HepG2 (cell line): ENCODE measurements around the gene ACOT9. TPM values are rescaled to one million over a fixed set of nuclear protein-coding genes. Genes with fewer than 3 reads are reported as not detected.
A peak's percentile ranks its signal among the peaks of the same experiment; 100 is the strongest.

Experiments
- BRCA1 ChIP-seq: sonication (generic); formaldehyde crosslinking; IDR thresholded peaks from 2 replicates; pipeline ENCODE4 v1.4.0; 2020; ENCODE audit warnings: missing genetic modification reagents
- CBX5 ChIP-seq: sonication (generic); formaldehyde crosslinking; IDR thresholded peaks from 2 replicates; pipeline ENCODE4 v1.4.0; 2020; ENCODE audit warnings: missing genetic modification reagents, borderline replicate concordance
- EED ChIP-seq: sonication (generic); formaldehyde crosslinking; IDR thresholded peaks from 2 replicates; pipeline ENCODE4 v1.5.0; 2020; ENCODE audit warnings: mild to moderate bottlenecking, missing genetic modification reagents
- HMGXB4 ChIP-seq, 2 experiments: sonication (generic) in 1 of 2; formaldehyde crosslinking in 1 of 2; IDR thresholded peaks; 2 replicates each; pipeline versions ENCODE4 v1.4.0 to v1.6.1; 2018 to 2020; ENCODE audit warnings: missing genetic modification reagents in 2 of 2, borderline replicate concordance in 1 of 2, low read depth in 1 of 2, mild to moderate bottlenecking in 1 of 2, missing biosample characterization in 1 of 2
- HNRNPH1 ChIP-seq: fragments of 200-400 bp; formaldehyde crosslinking; optimal IDR thresholded peaks from 2 replicates; pipeline ENCODE3; 2017; ENCODE audit warnings: mild to moderate bottlenecking, low read depth, low read length
- MAFK ChIP-seq, 2 experiments: IDR thresholded peaks in 1 of 2; conservative IDR thresholded peaks in 1 of 2; 2 replicates each; pipeline ENCODE4 v1.6.1; 2011; ENCODE audit warnings: improper control_type of control experiment in 2 of 2, low read length in 2 of 2
- MED1 ChIP-seq: sonication (generic); formaldehyde crosslinking; IDR thresholded peaks from 2 replicates; pipeline ENCODE4 v1.4.0; 2020; ENCODE audit warnings: missing genetic modification reagents
- MEF2D ChIP-seq: sonication (generic); formaldehyde crosslinking; IDR thresholded peaks from 2 replicates; pipeline ENCODE4 v1.5.1; 2020; ENCODE audit warnings: mild to moderate bottlenecking, missing genetic modification reagents
- MIER3 ChIP-seq: IDR thresholded peaks from 2 replicates; pipeline ENCODE4 v1.6.1; 2016; ENCODE audit warnings: missing compliant biosample characterization, borderline replicate concordance
- MXD3 ChIP-seq: IDR thresholded peaks from 2 replicates; pipeline ENCODE4 v1.6.1; 2016; ENCODE audit warnings: mild to moderate bottlenecking, missing biosample characterization, missing genetic modification reagents
- XBP1 ChIP-seq: sonication (generic); formaldehyde crosslinking; IDR thresholded peaks from 2 replicates; pipeline ENCODE4 v1.5.0; 2020; ENCODE audit warnings: missing genetic modification reagents
- ZBED4 ChIP-seq: sonication (generic); formaldehyde crosslinking; IDR thresholded peaks from 2 replicates; pipeline ENCODE4 v1.4.0; 2020; ENCODE audit warnings: missing genetic modification reagents, borderline replicate concordance
- ZFP91 ChIP-seq: sonication (generic); formaldehyde crosslinking; IDR thresholded peaks from 2 replicates; pipeline ENCODE4 v1.9.0; 2022; ENCODE audit warnings: missing genetic modification reagents, mild to moderate bottlenecking, borderline replicate concordance
- ZNF460 ChIP-seq: sonication (generic); formaldehyde crosslinking; IDR thresholded peaks from 2 replicates; pipeline ENCODE4 v1.5.1; 2020; ENCODE audit warnings: missing genetic modification reagents, mild to moderate bottlenecking, borderline replicate concordance
- ZNF639 ChIP-seq: conservative IDR thresholded peaks from 2 replicates; pipeline ENCODE4 v1.6.1; 2018; ENCODE audit warnings: missing genetic modification reagents
- ZNF83 ChIP-seq: sonication (generic); formaldehyde crosslinking; IDR thresholded peaks from 2 replicates; pipeline ENCODE4 v1.4.0; 2020; ENCODE audit warnings: missing genetic modification reagents, mild to moderate bottlenecking, borderline replicate concordance
- ZSCAN9 ChIP-seq: IDR thresholded peaks from 2 replicates; pipeline ENCODE4 v1.6.1; 2016; ENCODE audit warnings: borderline replicate concordance
- polyA plus RNA-seq, 8 experiments: library from polyadenylated mRNA; depleted of rRNA in 3 of 8; stranded (reverse) in 7 of 8; unstranded in 1 of 8; fragments of >200 nt; fragmentation: Illumina TruSeq in 4 of 8; extraction: Trizol in 4 of 8; gene quantifications; 2 replicates each; pipeline versions ENCODE4 v1.2.1 to v1.2.3, GENCODE V29; 2011 to 2016; ENCODE audit warnings: low read depth in 4 of 8, missing spikeins in 1 of 8, mixed read lengths in 1 of 8; ENCODE audit not compliant: insufficient read depth in 1 of 8
- total RNA-seq, 5 experiments: library from RNA; depleted of rRNA; stranded (reverse); fragments of >200 nt; fragmentation: Illumina TruSeq; extraction: Trizol; gene quantifications; 2 replicates each; pipeline ENCODE4 v1.2.3, GENCODE V29; 2016; ENCODE audit warnings: low read depth in 1 of 5

The ACOT9 gene
- total and polyA plus RNA-seq, 2 of the 13 experiments (the other 11 are each of a cell fraction or from before 2014, with no cell fraction given): 33.3 to 36.9 TPM

- TF ChIP-seq ZNF83 (CRISPR knock-in tag) (no peak), CBX5 (CRISPR knock-in tag) (0 out of 2 replicates have a peak, but pooled peaks have one; percentile 20), XBP1 (CRISPR knock-in tag) (no peak), MXD3 (peak; percentile 57; the same call in 1 of the 2 replicates), ZBED4 (CRISPR knock-in tag) (0 out of 2 replicates have a peak, but pooled peaks have one; percentile 20), ZFP91 (CRISPR knock-in tag) (peak; percentile 78; the same call in 1 of the 2 replicates), BRCA1 (CRISPR knock-in tag) (no peak), ZNF639 (no peak), EED (peak; percentile 59; the same call in 1 of the 2 replicates), MIER3 (no peak), HMGXB4 (CRISPR knock-in tag; IDR thresholded peaks at IDR 0.05; ENCODE audit: borderline replicate concordance in 1 of 2, low read depth in 1 of 2) (peak; percentile 11 to 73; a peak in 3 of 4 replicates), HNRNPH1 (no peak), MAFK (conservative IDR thresholded peaks at IDR 0.05 in 1 of 2, IDR thresholded peaks at IDR 0.05 in 1 of 2; ENCODE audit: low read length in 2 of 2) (no peak), ZSCAN9 (CRISPR knock-in tag) (peak; percentile 51), MED1 (CRISPR knock-in tag) (peak; percentile 86), ZNF460 (no peak; the same call in 1 of the 2 replicates), MEF2D (CRISPR knock-in tag) (no peak)
Measured at GRCh38 chrX:23782863-23783588, 40.0 kb upstream of the ACOT9 start, which contains the start of gene SAT1 (continued).
